HG02588 (cell line): ENCODE measurements around the gene XPR1.
"Not testable (repeated sequence)": the region's sequence is repeated elsewhere in the genome, so short reads cannot be mapped to it uniquely, and the experiment has no call there.

Experiments used
- ATAC-seq: cut with Tn5 transposase; IDR thresholded peaks from one replicate; pipeline ENCODE4 v1.9.1; 2021; ENCODE audit warnings: mild to moderate bottlenecking, moderate library complexity; ENCODE audit not compliant: unreplicated experiment

Gene XPR1

DNA sequence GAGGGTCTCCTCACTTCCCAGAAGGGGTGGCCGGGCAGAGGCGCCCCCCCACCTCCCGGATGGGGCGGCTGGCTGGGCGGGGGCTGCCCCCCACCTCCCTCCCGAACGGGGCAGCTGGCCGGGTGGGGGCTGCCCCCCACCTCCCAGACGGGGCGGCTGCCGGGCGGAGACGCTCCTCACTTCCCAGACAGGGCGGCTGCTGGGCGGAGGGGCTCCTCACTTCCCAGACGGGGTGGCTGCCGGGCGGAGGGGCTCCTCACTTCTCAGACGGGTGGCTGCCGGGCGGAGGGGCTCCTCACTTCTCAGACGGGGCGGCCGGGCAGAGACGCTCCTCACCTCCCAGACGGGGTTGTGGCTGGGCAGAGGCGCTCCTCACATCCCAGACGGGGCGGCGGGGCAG, 78.9 kb downstream of the XPR1 start:
- not testable (repeated sequence) for ATAC-seq

- ATAC-seq: not testable (repeated sequence)
Observed at GRCh38 chr1:180711260-180711659, 79.4 kb downstream of the XPR1 start.

- ATAC-seq: no peak
Observed at GRCh38 chr1:180720753-180721152, 88.9 kb downstream of the XPR1 start.

DNA sequence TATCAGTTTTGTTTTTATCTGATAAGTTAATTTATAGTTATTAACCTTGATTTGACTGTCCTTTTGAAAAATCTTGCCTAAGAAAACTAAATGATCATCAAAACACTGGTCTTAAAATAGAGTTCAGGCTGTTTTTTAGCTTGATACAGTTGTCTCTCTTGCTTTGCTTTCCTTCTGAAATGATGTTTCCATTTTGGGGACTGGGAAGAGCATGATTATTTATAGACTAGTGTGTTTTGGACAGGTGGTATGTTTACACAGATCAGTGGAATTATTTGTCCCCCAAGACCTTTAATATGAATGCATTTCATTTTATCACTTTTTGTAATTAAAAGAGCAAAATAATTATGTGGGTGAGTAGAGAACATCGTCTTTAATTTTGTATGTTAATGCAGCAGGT, 90.8 kb downstream of the XPR1 start:
- ATAC-seq: no peak

GRCh38 chr1:180724055-180724454, 92.2 kb downstream of the XPR1 start:
- ATAC-seq: no peak

DNA sequence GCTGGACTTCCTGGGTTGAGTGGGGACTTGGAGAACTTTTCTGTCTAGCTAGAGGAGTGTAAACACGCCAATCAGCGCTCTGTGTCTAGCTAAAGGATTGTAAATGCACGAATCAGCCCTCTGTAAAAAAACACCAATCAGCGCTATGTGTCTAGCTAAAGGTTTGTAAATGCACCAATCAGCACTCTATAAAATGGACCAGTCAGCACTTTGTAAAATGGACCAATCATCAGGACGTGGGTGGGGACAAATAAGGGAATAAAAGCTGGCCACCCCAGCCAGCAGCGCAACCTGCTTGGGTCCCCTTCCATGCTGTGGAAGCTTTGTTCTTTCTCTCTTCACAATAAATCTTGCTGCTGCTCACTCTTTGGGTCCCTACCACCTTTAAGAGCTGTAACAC, 94.2 kb downstream of the XPR1 start:
- ATAC-seq: not testable (repeated sequence)

DNA sequence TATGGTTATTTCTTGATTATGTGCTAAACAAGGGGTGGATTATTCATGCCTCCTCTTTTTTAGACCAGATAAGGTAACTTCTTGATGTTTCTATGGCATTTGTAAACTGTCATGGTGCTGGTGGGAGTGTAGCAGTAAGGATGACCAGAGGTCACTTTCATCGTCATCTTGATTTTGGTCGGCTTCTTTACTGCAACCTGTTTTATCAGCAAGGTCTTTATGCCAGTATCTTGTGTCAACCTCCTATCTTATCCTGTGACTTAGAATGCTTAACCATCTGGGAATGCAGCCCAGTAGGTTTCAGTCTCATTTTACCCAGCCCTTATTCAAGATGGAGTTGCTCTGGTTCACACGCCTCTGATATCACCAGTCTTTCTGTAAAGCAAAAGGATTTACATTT, 95.9 kb downstream of the XPR1 start:
- ATAC-seq: not testable (repeated sequence)

GRCh38 chr1:180728472-180729106, 96.8 kb downstream of the XPR1 start:
- no peak for ATAC-seq

GRCh38 chr1:180731131-180731530, 99.3 kb downstream of the XPR1 start:
- no peak for ATAC-seq

GRCh38 chr1:180732866-180733265, 101.0 kb downstream of the XPR1 start:
- ATAC-seq: no peak

DNA sequence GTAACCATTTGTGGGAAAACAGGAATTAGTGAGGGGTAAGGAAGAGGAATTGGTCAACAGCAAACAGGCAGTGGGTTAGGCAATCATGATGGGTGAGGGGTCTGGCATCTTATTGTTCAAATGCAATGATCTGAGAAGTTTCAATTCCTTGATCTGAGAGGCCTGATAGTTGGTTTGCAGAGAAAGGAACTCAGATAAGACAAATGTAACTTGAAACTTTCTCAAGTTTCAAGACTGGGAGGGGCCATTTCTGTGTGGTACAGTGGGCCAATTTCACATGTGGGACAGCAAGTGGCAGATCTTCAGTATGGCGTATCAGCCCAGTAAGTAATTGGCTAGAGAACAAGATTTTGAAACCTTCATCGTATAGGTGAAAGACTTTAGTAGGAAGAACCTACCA, 102.5 kb downstream of the XPR1 start:
- ATAC-seq: no peak

DNA sequence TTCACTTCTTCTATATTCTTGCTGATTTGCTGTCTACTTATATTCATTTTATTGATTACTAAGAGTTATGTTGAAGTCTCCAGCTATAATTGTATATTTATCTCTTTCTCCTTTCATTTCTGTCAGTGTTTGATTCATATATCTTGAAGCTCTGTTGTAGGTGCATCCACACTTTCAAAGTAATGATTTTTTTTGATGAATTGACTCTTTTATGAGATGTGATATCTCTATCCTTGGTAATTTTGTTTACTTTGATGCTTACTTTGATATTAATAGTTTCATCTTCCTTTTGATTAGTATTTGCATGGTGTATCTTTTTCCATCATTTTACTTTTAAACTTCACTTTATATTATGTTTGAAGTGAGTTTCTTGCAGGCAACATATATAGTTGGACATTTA, 110.8 kb downstream of the XPR1 start:
- no peak for ATAC-seq

DNA sequence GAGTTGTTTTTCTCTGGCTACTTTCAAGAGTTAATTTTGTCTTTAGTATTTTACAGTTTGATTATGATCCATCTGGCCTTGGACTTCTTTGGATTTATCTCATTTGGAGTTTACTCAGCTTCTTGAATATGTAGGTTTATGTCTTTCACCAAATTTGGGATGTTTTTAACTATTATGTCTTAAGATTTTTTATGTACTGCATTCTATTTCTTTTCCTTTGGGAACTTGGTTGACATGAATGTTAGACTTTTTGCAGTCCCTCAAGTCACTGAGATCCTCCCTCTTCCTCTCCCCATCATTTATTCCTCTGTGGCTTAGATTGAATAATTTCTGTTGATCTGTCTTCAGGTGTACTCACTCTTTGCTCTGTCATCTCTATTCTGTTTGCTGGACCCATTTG, 112.0 kb downstream of the XPR1 start:
- ATAC-seq: no peak

DNA sequence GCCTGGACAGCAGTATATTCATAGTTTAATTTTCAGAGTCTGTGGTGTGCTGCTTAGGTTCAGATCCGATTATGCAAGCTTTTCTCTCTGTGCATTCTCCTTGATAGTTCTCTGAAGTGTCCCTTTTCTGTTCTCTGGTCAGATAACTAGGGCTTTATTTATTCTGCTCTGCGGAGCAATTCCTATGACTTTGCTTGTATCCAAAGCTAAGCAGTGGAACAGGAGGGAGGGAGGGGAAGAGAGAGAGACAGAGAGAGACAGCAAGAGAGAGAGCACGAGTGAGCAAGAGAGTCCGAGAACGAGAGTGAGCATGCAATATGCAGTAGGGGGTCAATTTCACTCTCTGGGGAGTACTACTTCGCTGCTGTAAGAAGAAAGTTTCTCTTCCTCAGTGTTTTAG, 113.3 kb downstream of the XPR1 start:
- no peak for ATAC-seq

DNA sequence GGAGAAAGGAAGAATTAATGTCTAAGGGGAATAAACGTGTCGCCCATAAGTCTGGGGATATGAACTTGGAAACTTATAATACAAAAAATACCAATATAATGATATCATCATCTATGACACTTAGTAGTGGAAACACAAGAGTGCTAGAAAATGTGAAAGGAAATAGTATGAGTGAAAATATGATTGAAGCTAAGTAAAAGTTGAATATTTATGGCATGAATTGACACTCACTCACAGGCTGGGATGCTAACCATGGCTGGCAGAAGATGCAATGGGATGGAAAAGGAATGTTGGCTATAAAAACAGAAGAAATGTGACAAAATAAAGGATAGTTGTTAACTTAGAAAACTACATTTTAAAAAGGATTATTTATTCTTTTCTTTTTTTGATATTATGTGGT, 120.1 kb downstream of the XPR1 start:
- ATAC-seq: no peak

DNA sequence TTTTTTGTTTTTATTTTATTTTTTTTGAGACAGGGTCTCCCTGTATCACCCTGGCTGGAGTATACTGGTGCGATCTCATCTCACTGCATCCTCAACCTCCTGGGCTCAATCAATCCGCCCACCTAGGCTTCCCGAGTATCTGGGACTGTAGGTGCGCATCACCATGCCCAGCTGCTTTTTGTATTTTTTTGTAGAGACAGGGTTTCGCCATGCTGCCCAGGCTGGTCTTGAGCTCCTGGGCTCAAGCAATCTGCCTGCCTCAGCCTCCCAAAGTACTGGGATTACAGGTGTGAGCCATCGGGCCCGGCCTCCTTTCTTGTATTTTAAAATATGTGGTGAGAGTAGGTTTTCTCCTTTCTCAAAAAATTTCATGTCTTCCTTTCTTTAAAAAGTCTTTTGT, 122.6 kb downstream of the XPR1 start:
- no peak for ATAC-seq

- ATAC-seq: no peak
Observed at GRCh38 chr1:180757657-180758056, 125.8 kb downstream of the XPR1 start.

DNA sequence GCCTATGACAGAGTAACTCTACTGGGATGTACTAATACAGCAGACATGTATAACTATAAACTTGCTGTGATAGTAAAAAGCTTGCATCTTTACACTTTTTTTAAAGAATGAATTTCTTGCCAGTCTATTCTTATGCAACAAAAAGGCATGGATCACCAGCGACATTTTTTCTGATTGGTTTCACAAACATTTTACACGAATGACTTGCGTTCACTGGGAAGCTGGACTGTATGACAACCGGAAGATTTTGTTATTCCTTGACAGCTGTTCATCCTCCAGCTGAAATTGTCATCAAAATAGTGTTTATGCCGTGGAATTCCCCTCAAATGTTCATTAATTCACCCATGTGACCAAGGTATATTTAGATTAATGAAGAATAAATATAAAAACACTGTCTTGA, 131.0 kb downstream of the XPR1 start:
- ATAC-seq: no peak

DNA sequence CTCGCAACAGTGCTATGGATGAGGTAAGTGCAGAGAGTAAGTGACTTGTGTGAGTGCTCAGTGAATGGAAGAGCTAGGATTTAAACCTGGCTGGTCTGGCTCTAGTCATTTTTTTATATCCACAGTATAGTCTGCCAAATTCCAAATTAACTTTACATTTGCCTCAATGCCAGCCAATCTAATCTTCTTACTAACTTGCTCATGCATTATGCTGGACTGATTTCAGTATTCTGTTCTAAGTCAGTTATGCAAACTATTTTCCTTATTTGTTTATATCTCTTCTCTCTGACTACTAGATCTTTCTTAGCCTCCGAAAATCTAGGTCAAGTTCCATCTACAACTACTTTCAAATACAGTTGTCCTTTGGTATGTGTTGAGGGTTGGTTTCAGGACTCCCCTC, 133.3 kb downstream of the XPR1 start:
- no peak for ATAC-seq

GRCh38 chr1:180769889-180770288, 138.1 kb downstream of the XPR1 start:
- no peak for ATAC-seq

DNA sequence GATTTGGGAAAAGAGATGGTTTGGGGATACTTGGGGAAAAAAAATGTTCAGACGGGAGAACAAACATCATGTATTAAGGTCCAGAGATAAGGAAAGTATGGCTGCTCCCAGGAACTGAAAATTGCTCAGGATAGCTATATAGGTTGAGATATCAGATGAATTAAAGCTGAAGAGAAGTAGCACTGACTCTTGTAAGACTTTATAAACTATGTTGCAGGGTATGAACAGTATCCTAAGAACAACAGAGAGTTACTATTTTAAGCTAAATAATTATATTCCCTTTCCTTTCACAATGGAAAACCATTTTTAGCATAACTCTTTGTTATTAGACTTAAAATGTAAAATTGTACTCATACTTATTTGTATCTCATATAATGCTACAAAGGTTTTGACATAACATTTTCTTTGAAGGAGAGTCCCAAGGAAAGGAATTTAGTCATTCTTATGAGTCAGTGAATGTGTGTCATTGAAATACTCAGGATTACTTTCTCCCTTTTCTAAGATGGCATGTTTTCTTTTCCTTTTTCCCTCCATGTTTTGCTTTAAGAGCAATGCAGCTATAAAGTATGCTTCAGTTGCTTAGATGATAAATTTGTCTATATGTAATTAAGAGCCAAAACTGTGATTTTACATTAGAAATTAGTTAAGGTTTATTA, 141.5 kb downstream of the XPR1 start:
- ATAC-seq: no peak

- no peak for ATAC-seq
Observed at GRCh38 chr1:180775801-180776200, 144.0 kb downstream of the XPR1 start.
